Activated CD4-positive, alpha-beta memory T cell treated with anti-CD3 and anti-CD28 coated beads, Interleukin-2, amount 10 ng/mL, durations not matched to agents 7 days and 5 days (primary cell): Measurements from ENCODE around the gene IPO13. TPM values are rescaled to one million over a fixed set of nuclear protein-coding genes. Genes with fewer than 3 reads are reported as not detected.

Experiments
- CTCF ChIA-PET: fragments of 350-600 bp; sonication (Branson Sonifier 250); formaldehyde crosslinking; loops from one replicate; lab custom pipeline; 2021; ENCODE audit warnings: antibody characterized with exemption, inconsistent platforms; lab: Charles Lee
- POLR2A ChIA-PET: fragments of 350-600 bp; sonication (Branson Sonifier 250); formaldehyde crosslinking; loops from one replicate; lab custom pipeline; 2021; ENCODE audit warnings: antibody characterized with exemption; lab: Charles Lee
- DNase-seq: peaks from one replicate; pipeline ENCODE4 v3.0.0-alpha.2; 2020
- H3K27ac Mint-ChIP-seq: one replicate; pipeline ENCODE4 v1.8.0; 2021; ENCODE audit warnings: mild to moderate bottlenecking, mixed read lengths
- H3K27me3 Mint-ChIP-seq: one replicate; pipeline ENCODE4 v1.8.0; 2021; ENCODE audit warnings: mixed read lengths
- H3K36me3 Mint-ChIP-seq: one replicate; pipeline ENCODE4 v1.8.0; 2021; ENCODE audit warnings: low read depth, mixed read lengths
- H3K4me1 Mint-ChIP-seq: one replicate; pipeline ENCODE4 v1.8.0; 2021; ENCODE audit warnings: mixed read lengths
- H3K4me3 Mint-ChIP-seq: one replicate; pipeline ENCODE4 v1.8.0; 2021; ENCODE audit warnings: mild to moderate bottlenecking, mixed read lengths
- H3K9me3 Mint-ChIP-seq: one replicate; pipeline ENCODE4 v1.8.0; 2021; ENCODE audit warnings: mixed read lengths
- total RNA-seq, 2 experiments: library from RNA; stranded (reverse); gene quantifications; one replicate each; pipeline ENCODE4 v1.2.3, GENCODE V29; 2021

IPO13 gene
- total RNA-seq, 2 experiments from 2014 or later = 21.5 to 23.5 TPM

DNA sequence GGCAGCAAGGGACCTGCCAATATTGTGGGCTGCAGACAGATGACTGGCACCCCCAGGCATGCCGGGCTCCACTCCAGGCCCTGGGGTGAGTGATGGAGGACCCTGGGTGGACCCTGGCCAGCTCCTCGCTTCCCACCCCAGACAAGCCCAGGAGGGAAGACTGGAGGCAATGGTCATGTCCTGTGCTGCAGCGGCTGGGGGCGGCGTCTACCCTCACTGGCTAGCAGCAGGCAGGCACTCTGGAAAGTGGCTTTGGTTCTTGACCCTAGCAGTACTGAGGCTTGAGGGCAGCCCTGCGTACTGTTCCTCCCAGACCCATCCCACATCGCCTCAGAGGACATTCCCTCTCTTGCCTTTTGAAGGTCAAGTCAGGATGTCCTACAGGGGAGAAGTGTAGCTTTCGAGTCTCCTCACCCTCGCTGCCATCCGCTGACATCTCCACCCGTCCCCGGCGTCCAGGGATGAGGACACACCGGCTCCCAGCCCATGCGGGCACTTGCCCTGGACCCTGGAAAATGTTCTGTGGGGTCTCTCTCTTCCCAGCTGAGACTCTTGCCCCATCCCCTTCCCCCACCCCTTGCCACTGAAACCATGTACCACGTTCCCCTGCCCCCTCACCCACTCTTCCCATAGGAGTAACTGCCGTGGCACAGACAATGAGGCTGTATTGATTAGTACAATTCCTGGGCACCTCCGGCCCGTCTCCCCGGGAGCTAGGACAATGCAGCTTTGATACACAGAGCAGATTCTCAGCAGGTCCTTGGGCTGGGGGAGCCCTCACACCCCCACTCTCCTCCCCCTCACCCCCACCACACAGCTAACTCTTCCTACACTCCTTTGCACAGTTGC lies 69.5 kb downstream of the IPO13 start:
- Mint-ChIP-seq H3K36me3 (no peaks in the 10 kb centered on the region), H3K4me3 (no peak overlapping the region), H3K27me3 (no peaks in the 10 kb centered on the region), H3K9me3 (no peaks in the 10 kb centered on the region), H3K27ac (no peak overlapping the region), H3K4me1 (no peaks in the 10 kb centered on the region)
- no peak for DNase-seq
- POLR2A ChIA-PET = no interaction called here
- CTCF ChIA-PET = no interaction called here

GRCh38 chr1:44016890-44017400 lies 70.2 kb downstream of the IPO13 start:
- Mint-ChIP-seq H3K36me3 (peaks cover 2% of the 10 kb centered on the region), H3K27me3 (no peaks in the 10 kb centered on the region), H3K4me1 (no peaks in the 10 kb centered on the region), H3K4me3 (no peak overlapping the region), H3K27ac (no peak overlapping the region), H3K9me3 (no peaks in the 10 kb centered on the region)
- ChIA-PET CTCF (interaction anchor here (0.6 kb wide), 1 partner anchor 623 kb away, joined by 3 read pairs; no protein-coding TSS in a partner anchor), POLR2A (no interaction called here)
- DNase-seq = no peak

Other genes with a start within 250 kb of the IPO13 start
- 10 to 100 TPM; 14.2 to 16.9 TPM for gene ST3GAL3, start 239.4 kb upstream of the IPO13 start, total RNA-seq
- under 1 TPM; 0.20 to 0.23 TPM for gene ARTN, start 13.1 kb upstream of the IPO13 start, total RNA-seq
- 10 to 100 TPM; 18.0 to 19.2 TPM for gene DPH2, start 23.1 kb downstream of the IPO13 start, total RNA-seq
- gene ATP6V0B, start 28.0 kb downstream of the IPO13 start, total RNA-seq = 100 to 1,000 TPM; 121 TPM
- gene B4GALT2, start 32.3 kb downstream of the IPO13 start, total RNA-seq = 10 to 100 TPM; 13.0 to 15.5 TPM
- 1 to 10 TPM; 1.8 to 2.2 TPM for gene CCDC24, start 44.6 kb downstream of the IPO13 start, total RNA-seq
- gene SLC6A9, start 84.5 kb downstream of the IPO13 start, total RNA-seq = 1 to 10 TPM; 4.8 to 5.7 TPM
- not detected for gene KLF17, start 171.9 kb downstream of the IPO13 start, total RNA-seq
- gene KLF18, start 194.7 kb downstream of the IPO13 start, total RNA-seq = not detected